Thyroid gland (tissue), 4 donors: ENCODE data around the gene ANKRD11.

Experiments used
- CTCF ChIP-seq, 6 experiments: fragments of 200-600 bp in 3 of 6; fragments of 450-650 bp in 3 of 6; sonication (generic) in 3 of 6; IDR thresholded peaks; one replicate each; pipeline ENCODE4 v1.5.1; 2016 to 2019; ENCODE audit warnings: antibody characterized with exemption in 6 of 6, mild to moderate bottlenecking in 2 of 6, inconsistent platforms in 1 of 6, moderate library complexity in 1 of 6
- POLR2A ChIP-seq, 2 donors: fragments of 450-650 bp; IDR thresholded peaks; one replicate each; pipeline ENCODE4 v1.6.1; 2017; ENCODE audit warnings: antibody characterized with exemption in 2 of 2, mild to moderate bottlenecking in 2 of 2, moderate library complexity in 1 of 2

GRCh38 chr16:89311636-89312035, 178.7 kb downstream of the ANKRD11 start:
- TF ChIP-seq CTCF (IDR thresholded peaks at IDR 0.05) (no peak), POLR2A (IDR thresholded peaks at IDR 0.05) (no peak)
